Non-pigmented ciliary epithelial cell (primary cell): ENCODE data around the gene MEI4.
"Not testable (repeated sequence)": the region's sequence is repeated elsewhere in the genome, so short reads cannot be mapped to it uniquely, and the experiment has no call there.

Source experiments
- DNase-seq: peaks from one replicate; pipeline ENCODE4 v3.0.0-alpha.2; 2010; ENCODE audit warnings: low read depth

Gene MEI4

DNA sequence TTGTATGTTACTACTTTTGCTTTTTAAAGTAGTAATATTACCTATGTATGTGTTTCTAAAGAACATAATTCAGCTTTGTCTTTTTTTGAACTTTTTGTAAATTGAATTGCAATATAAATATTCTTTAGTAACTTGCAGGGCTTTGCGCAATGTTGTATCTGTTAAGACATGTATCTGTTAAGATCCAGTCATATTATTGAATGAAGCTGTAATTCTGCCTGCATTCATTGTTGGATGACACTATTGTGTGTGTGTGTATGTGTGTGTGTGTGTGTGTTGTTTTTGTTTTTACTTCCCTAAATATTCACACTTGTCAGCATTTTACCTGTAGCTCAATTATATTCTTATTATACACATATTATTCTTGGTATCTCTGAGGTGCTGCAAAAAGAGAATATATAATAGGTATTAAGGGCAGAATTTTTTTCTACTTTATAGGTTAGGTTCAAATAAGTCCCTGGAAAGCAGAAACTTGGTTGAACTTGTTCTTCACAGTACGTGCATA lies 164.0 kb downstream of the MEI4 start:
- DNase-seq, result no peak

DNA sequence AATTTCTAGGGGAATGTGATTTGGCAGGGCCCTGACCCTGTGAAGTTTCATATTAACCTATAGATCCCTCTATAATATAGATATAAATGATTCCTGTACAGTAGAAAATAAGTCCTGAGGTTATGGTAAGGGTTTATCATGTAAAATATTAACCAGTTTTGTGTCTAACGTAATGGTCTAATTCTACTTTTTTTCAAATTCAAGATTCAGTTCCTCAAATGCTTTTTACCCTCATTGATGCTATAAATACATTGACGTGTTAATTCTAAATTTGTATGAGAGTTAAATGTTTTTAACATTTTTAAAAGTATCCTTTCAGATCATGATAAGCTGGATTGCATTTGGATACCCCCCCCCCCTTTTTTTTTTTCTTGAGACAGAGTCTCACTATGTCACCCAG lies 169.4 kb downstream of the MEI4 start:
- DNase-seq, result no peak

DNA sequence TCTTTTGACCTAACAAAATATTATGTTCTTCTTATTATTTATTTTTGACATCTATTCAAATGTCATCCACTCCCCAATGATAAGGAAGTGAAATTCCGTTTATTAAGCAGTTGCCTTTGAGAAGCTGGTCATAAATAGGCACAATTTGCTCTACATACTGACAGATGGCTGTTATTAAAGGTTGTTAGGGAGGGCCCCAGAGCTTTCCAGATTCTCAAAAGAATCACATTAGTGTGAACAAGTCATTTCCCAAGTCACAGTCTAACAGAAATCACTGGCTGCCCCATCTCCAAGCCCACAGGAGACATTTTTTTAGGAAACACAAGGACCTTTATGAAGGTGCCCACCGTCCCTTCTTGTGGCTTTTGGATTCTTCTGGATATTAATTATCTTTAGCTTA lies 172.4 kb downstream of the MEI4 start:
- no peak for DNase-seq

DNA sequence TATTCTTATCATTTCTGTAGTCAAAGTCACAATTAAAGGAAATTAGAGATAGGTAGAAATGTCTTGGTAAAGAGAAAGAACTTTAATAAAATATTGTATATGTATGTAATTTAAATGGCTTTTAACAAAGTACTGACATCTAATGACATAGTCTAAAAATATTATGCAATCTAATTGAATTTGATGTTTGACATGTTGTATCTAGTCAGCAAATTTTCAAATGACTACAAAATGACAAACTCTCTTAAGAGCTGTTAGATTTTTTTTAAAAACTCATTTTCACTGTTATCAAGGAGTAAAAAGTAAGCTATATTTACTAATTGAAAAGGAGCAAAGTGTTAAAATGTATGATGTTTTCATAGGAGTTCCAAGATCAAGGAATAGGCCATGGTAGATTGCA lies 176.9 kb downstream of the MEI4 start:
- no peak for DNase-seq

DNA sequence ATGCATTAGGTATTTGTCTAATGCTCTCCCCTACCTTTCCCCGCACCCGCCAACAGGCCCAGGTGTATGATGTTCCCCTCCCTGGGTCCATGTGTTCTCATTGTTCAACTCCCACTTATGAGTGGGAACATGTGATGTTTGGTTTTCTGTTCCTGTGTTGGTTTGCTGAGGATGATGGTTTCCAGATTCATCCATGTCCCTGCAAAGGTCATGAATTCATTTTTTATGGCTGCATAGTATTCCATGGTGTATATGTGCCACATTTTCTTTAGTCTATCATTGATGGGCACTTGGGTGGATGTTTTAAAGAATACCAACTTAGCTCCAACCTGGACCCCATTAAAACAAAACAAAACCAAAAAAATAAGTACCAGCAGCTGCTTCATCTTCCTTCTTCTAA lies 180.9 kb downstream of the MEI4 start:
- not testable (repeated sequence) for DNase-seq

DNA sequence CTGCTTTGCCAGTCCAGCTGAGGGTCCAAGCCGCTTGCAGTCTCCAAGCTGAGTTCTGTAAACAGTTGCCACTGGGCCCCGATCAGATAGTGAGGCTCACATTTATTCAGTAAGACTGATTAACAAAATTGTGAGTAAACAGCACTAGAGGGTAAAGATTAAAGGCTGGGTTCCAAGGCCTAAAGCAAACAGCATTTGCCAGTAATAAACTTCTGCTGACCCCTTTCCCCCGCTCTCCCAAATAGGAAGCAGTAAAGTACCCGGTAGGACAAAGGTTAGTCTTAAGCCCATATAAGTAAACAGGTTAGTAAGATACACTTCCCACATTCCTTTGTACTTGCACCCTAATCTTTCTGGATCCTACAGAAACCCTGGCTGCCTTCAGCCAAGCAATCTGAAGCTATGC lies 181.8 kb downstream of the MEI4 start:
- no peak for DNase-seq

DNA sequence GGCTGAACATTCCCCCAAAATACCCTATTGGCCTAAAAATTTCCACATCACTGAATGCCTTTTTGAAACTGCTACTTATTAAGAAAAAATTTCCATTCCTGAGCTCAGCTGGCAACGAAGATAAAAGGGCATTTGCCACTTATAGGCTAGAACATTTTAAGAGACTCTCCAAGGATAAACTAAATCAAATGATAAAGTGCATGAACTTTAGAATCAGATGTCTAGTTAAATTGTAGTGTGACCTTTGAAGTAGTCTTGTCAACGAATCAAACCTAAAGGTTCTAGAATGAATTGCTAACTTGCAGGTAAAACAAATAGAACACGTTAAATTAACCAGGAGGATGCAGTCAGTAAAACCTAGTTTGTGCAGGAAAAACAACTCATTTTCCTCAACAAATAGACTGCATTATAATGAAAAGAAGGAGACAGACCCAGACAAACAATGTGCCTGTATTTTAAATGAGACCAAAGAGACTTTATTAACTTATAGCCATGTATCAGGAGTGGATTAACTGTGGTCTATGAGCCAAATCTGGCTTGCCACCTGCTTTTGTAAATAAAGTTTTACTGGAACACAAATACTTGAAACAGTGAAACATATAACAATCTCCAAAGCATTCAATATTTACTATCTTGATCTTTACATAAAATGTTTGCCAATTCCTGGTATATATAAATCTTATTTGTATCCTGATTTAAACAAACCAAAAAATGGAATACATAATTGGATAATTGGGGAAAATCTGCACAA lies 184.4 kb downstream of the MEI4 start:
- no peak for DNase-seq

DNA sequence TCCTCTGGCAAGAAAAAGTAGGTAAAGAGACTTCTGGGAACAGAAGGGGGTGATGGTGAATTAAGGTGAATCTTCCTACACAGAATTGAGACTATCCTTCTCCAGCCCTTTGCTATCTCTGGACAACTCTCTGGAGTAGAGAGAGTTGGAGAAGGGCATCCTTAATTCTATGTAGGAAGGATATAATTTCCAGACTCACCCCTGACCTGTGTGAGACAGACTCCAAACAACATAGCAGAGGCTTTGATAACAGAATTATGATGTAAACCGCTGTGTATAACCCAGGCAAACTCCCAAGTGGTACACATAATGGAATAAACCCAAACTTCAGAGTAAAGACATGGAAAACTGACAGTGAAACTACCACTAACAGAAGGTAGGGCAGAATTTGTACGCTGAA lies 186.5 kb downstream of the MEI4 start:
- no peak for DNase-seq

DNA sequence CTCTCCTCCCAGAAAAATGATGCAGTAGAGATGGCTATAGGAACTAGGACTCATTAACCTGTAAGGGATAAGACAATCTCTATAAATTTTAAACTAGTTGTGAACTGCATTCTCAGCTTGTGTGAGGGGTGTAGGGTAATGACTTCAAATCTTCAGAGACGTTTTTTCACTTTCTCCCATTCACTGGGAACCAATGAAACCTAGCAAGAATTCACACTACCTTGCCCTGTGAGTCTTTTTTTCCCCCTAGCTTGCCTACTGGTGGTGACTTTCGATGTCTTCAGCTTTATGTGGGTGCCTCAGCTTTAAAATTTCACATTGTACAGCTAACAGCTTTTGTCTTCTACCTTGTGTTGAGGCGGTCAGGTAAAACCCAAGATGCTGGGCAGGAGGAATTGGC lies 192.0 kb downstream of the MEI4 start:
- no peak for DNase-seq

DNA sequence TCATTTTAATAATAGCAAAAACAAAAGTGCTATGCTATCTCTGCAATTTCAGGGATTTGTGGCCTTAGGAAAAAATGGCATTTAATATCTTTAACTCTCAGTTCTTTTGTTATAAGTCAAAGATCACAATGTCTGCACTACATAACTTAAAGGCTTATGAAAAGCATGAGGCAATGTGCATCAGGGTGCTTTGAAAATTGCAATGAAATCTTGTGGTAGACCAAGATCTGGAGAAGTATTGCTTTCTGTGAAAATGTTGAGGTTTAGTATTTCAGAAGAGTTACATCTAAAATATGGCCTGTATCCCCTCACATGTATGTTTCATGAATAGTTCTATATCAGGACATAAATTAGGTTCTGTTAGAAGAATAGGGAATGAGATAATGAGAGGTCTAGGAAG lies 200.6 kb downstream of the MEI4 start:
- DNase-seq, result no peak

DNA sequence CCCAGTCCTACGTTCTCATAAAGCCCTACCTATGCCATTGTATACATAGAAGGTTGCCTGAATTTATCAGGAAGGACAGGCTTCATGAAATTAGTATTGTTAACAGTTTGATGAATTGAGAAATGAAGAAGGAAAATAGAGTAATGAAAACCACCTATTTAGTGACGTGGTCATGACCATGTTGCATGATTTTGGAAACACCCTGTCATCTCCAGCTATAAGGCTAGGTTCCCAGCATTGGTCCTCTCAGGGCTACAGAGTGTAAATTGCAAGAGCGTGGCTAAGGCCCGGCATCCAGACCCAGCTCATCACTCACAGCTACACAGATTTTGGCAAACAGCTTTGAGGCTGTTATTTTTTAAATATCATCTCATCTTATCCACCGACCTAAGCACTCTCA lies 203.6 kb downstream of the MEI4 start:
- DNase-seq, result no peak

DNA sequence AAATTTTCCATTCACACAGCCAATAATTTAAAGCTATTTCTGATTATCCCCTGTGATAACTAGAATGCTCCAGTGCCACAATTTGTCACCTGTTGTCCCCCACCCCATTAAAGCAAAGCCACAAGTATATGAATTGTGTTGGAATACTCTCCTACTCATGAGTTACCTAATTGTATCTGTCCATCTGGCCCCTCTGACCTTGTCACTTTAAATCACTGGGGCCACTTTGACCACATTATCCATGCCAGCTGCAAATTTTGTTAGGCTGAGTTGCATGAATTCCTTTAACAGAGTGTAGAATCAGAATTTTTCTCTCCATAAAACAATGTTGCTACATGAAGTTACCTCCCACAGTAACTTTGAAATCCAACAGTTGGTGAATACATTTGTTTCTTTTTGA lies 204.6 kb downstream of the MEI4 start:
- no peak for DNase-seq

DNA sequence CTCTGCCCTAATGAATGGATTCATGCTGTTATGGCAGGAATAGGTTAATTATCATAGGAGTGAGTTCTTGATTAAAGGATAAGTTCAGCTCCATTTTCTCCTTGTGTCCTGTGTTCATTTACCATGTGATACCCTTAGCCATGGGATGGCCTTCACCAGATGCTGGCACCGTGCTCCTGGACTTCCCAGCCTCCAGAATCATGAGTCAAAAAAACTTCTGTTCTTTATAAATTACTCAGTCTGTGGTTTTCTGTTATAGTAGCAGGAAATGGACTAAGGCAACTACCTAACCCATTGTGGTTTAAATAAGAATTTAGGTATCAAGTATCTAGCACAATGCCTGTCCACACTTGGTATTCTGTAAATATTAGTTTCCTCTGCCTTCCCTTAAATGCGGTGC lies 223.5 kb downstream of the MEI4 start:
- DNase-seq, result no peak

DNA sequence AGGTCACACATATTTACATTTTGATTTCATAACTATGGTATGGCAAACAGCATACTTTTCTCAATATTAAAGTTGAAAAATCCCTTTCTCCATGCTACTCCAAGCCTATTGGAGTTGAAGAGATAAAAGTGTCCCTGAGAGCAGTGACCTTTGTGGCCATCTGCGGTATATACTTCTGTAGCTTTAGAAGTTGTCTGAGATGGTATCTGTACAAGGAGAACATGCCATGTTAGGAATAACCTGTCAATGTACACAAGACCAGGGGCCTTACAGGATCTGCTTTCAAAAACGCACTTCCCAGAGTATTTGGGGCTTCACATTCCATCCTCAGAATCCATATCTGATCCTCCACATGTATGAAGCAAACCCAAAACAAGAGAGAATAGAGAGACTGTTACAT lies 226.7 kb downstream of the MEI4 start:
- no peak for DNase-seq

DNA sequence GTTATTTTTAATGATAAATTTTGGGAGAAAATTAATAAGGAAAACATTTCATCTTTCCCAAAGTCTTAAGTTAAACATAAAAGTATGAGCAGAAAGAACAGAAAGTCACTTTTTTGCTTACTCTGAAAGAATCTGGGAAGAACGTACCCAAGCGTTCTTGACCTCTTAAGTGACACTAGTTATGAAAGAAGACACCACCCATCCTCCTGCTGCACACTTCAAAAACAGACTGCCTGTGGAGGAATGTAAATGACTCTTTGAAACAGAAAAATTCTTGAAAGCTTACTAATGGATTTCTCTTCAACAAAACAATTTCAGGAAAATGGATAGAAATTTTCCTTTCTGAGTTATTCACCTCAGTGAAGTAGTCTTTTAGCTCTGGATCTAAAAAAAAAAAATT lies 227.7 kb downstream of the MEI4 start:
- peak; percentile 49 for DNase-seq

DNA sequence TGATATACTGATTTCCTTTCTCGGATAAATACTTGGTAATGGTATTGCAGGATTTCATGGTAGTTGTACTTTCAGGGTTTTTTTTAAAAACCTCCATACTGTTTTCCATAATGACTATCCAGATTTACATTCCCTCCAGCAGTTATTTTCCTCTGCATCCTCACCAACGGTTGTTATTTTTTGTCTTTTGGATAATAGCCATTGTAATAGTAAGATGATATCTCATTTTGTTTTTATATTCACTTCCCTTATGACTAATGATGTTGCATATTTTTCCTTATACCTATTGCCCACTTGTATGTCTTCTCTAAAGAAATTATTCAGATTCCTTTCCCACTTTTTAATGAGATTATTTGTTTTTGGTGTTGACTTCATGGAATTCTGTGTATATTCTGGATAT lies 231.0 kb downstream of the MEI4 start:
- DNase-seq, result no peak

DNA sequence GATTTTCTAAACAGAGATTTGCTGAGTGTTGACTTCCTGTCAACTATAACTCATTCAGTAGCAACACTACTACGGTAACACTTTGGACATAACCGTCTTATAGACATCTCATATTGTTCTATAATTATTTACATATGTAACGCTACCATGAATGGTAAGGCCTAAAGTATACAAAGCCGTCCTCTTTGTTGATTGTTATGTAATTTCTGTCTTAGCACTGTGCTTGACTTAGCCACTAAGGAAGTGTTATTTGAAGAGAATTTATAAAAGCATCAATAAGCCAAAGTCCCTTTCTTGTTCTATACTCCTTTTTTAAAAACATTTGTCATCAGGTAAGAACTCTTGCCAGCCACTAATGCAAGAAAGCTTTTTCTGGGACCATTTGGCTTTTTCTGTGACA lies 240.6 kb downstream of the MEI4 start:
- DNase-seq, result no peak

DNA sequence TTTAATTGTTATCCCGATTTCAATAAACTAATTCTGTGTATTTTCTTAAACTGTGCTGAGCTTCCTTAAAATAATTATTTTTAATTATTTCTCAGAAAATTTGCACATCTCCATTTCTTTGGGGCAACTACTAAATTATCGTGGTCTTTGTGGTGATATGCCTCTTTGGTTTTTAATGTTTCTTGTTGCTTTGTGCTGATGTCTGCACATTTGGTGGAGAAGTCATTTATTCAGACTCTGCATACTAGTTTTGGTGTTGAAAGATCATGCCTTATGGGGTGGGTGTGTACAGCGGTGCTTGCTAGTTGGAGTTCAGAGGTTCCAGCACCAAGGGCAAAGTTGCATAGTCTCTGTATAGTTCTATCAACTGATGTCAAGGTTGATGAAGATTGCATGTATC lies 253.2 kb downstream of the MEI4 start:
- no peak for DNase-seq

DNA sequence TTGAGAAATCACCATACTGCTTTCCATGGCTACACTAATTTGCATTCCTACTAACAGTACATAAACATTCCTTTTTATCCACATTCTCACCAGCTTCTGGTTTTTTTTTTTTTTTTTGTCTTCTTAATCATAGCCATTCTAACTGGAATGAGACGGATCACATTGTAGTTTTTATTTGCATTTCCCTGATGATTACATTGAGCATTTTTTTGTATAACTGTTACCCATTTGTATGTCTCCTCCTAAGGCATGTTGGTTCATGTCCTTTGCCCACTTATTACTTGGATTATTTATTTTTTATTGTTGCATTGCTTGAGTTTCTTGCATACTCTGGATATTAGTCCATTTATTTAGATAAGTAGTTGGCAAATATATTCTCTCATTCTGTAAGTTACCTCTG lies 258.0 kb downstream of the MEI4 start:
- DNase-seq, result no peak

DNA sequence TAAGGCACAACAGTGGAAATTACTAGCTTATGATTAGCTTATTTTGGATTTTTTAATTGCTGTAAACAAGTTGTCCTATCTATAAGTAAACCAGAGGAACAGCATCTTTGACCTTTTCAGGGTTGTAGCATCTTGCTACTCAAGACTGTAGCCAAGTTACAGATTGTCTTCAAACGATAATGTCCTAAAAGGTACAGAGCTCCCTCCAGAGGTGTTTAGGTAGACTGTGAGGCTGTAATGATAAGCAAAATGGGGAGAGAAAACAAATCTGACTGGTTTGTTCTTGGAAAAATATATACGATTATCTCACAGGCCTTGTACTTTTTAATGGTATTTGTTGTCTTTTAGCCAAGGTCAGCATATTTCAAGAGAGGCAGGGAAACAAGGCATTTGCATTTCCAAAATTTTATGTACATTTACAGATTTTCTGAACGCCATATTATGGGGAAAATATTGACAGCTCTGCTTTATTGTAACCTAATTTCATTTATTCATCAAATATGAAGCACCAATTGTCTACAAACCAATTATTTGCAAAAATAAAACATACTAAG lies 273.4 kb downstream of the MEI4 start:
- no peak for DNase-seq

DNA sequence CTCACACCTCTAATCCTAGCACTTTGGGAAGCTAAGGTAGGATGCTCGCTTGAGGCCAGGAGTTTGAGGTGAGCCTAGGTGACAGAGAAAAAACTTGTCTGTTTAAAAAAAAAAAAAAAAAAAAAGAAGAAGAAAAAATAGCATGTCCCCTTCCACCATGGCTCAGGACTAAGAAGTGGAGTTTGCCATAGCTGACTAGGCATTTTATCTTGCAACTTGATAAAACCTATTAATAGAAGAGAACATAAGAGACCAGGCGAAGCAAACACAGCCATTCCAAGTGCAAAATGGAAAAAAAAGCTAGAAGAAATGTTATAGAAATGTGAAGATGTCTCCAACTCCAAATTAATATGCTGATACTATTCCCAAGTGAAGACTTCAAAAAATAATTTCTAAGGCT lies 277.5 kb downstream of the MEI4 start:
- no peak for DNase-seq

DNA sequence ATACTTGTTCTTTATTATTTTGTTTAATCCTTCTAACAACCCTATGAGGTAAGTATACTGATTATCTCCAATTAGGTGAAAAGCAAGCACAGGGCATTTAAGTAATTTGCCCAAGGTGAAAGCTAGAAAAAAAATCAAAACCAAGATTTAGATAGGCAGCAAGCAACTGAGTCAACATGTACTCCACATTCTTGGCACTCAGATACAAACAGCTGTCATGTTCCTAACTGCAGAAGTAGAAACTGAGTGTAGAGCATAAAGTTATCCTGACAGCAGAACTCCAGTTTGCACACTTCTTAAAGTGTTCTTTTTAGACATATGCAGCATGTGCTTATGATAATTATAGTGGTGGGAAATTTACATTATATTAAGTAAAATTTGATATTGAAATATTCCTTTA lies 278.1 kb downstream of the MEI4 start:
- no peak for DNase-seq

DNA sequence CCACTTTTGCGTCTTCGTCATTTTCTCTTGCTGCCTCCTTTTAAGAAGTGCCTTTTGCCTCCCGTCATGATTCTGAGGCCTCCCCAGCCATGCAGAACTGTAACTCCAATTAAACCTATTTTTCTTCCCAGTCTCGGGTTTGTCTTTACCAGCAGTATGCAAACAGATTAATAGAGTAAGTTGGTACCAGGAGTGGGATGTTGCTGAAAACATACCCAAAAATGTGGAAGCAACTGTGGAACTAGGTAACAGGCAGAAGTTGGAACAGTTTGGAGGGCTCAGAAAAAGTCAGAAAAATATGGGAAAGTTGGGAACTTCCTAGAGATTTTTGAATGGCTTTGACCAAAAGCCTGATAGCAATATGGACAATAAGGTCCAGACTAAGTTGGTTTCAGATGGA lies 309.2 kb downstream of the MEI4 start:
- DNase-seq, result no peak

DNA sequence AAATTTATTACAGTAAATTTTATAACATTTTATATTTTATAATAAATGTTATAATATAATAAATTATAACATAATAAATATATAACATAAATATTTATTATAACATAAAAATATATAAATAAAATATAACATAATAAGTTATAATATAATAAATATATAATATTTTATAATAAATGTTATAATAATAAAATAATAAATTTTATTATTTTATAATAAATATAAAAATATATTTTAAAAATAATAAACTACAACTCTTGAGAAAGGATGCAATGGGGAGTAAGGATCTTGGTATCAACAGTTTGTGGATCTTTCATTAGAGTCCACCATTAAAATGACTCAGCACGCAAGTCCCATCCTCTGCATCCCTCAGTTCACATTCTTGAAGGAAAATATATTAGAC lies 312.6 kb downstream of the MEI4 start:
- DNase-seq, result no peak
